Stomach (tissue), 4 donors: Measurements from ENCODE around the gene ASCC2.

Experiments
- EP300 ChIP-seq: sonication (generic); formaldehyde crosslinking; IDR thresholded peaks from one replicate; pipeline ENCODE4 v1.6.1; 2017; ENCODE audit warnings: antibody characterized with exemption
- POLR2A ChIP-seq, 4 donors: fragments of 450-650 bp; IDR thresholded peaks; one replicate each; pipeline ENCODE4 v1.6.1; 2016; ENCODE audit warnings: antibody characterized with exemption in 4 of 4, control low read depth in 2 of 4, mild to moderate bottlenecking in 1 of 4, moderate library complexity in 1 of 4
- POLR2AphosphoS5 ChIP-seq, 3 donors: sonication (generic); formaldehyde crosslinking; IDR thresholded peaks; one replicate each; pipeline ENCODE4 v1.6.1; 2016; ENCODE audit warnings: antibody characterized with exemption in 3 of 3
- TF ChIP-seq, protein P1 (sequence below), 7 experiments: fragments of 450-650 bp in 4 of 7; fragments of 200-600 bp in 3 of 7; sonication (generic) in 3 of 7; IDR thresholded peaks; one replicate each; pipeline ENCODE4 v1.5.1; 2016 to 2019; ENCODE audit warnings: antibody characterized with exemption in 7 of 7, control low read depth in 2 of 7, mild to moderate bottlenecking in 1 of 7

GRCh38 chr22:29871684-29872083 is 33.6 kb upstream of the ASCC2 start:
- TF ChIP-seq POLR2AphosphoS5 (IDR thresholded peaks at IDR 0.05) (no peak), POLR2A (IDR thresholded peaks at IDR 0.05) (no peak), EP300 (no peak)
- TF ChIP-seq, protein P1, sequence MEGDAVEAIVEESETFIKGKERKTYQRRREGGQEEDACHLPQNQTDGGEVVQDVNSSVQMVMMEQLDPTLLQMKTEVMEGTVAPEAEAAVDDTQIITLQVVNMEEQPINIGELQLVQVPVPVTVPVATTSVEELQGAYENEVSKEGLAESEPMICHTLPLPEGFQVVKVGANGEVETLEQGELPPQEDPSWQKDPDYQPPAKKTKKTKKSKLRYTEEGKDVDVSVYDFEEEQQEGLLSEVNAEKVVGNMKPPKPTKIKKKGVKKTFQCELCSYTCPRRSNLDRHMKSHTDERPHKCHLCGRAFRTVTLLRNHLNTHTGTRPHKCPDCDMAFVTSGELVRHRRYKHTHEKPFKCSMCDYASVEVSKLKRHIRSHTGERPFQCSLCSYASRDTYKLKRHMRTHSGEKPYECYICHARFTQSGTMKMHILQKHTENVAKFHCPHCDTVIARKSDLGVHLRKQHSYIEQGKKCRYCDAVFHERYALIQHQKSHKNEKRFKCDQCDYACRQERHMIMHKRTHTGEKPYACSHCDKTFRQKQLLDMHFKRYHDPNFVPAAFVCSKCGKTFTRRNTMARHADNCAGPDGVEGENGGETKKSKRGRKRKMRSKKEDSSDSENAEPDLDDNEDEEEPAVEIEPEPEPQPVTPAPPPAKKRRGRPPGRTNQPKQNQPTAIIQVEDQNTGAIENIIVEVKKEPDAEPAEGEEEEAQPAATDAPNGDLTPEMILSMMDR (IDR thresholded peaks at IDR 0.05), result no peak
